H1 (cell line): ENCODE results near the gene SYT13. TPM values are rescaled to one million over a fixed set of nuclear protein-coding genes. Genes with fewer than 3 reads are reported as not detected.

Experiments used
- CTCF ChIA-PET: fragments of 300-600 bp; sonication (Branson Sonifier 250); formaldehyde crosslinking; loops from one replicate; lab custom pipeline; 2021; ENCODE audit not compliant: partially characterized antibody; lab: Charles Lee
- POLR2A ChIA-PET: fragments of 300-600 bp; sonication (Branson Sonifier 250); formaldehyde crosslinking; loops from one replicate; lab custom pipeline; 2021; ENCODE audit warnings: inconsistent platforms; ENCODE audit not compliant: partially characterized antibody; lab: Charles Lee
- DNase-seq, 2 experiments: peaks; one replicate each; pipeline versions ENCODE4 v3.0.0 to v3.0.0-alpha.2; 2010 to 2022; ENCODE audit warnings: low spot score in 2 of 2, low read depth in 1 of 2, mixed read lengths in 1 of 2
- FAIRE-seq: peaks from 2 replicates; lab custom pipeline; 2011; peaks lifted over from hg19 to GRCh38; lab: Jason Lieb, UNC
- H2AFZ ChIP-seq: 2 replicates; pipeline ENCODE4 v1.8.1; 2012; ENCODE audit warnings: low read length, inconsistent platforms
- H2AK5ac ChIP-seq: 2 replicates; pipeline ENCODE4 v1.6.1; 2013; ENCODE audit warnings: low read depth, low read length
- H2BK120ac ChIP-seq: replicated peaks from 2 replicates; pipeline ENCODE3; 2013; ENCODE audit warnings: low read depth, low read length, inconsistent platforms
- H2BK12ac ChIP-seq: 2 replicates; pipeline ENCODE4 v1.6.1; 2013; ENCODE audit warnings: low read depth, low read length
- H2BK15ac ChIP-seq: 2 replicates; pipeline ENCODE4 v1.6.1; 2013; ENCODE audit warnings: low read length
- H2BK20ac ChIP-seq: 2 replicates; pipeline ENCODE4 v1.6.1; 2013; ENCODE audit warnings: low read length
- H2BK5ac ChIP-seq: 2 replicates; pipeline ENCODE4 v1.6.1; 2013; ENCODE audit warnings: low read depth, low read length
- H3K14ac ChIP-seq: 2 replicates; pipeline ENCODE4 v1.6.1; 2013; ENCODE audit warnings: inconsistent platforms; ENCODE audit not compliant: insufficient read length
- H3K18ac ChIP-seq: 2 replicates; pipeline ENCODE4 v1.6.1; 2013; ENCODE audit warnings: low read length; ENCODE audit errors: extremely low read depth
- H3K23ac ChIP-seq: 2 replicates; pipeline ENCODE4 v1.6.1; 2013; ENCODE audit warnings: inconsistent platforms; ENCODE audit not compliant: insufficient read length
- H3K23me2 ChIP-seq: 2 replicates; pipeline ENCODE4 v1.6.1; 2013; ENCODE audit warnings: low read depth, low read length
- H3K27ac ChIP-seq: 2 replicates; pipeline ENCODE4 v1.6.1; 2011; ENCODE audit warnings: low read depth, low read length, inconsistent platforms
- H3K27me3 ChIP-seq, 4 experiments: replicated peaks in 1 of 4; 1 replicate in 1 of 4; 2 replicates in 3 of 4; pipeline versions ENCODE4 v1.6.1 to v1.8.1; 2011 to 2013; ENCODE audit warnings: low read length in 3 of 4, mild to moderate bottlenecking in 3 of 4, inconsistent platforms in 2 of 4, mixed read lengths in 2 of 4, moderate library complexity in 1 of 4; ENCODE audit not compliant: control insufficient read depth in 3 of 4, insufficient read depth in 3 of 4; ENCODE audit errors: extremely low read depth in 1 of 4
- H3K36me3 ChIP-seq, 4 experiments: 2 replicates each; pipeline versions ENCODE4 v1.6.1 to v1.8.1; 2011 to 2013; ENCODE audit warnings: mild to moderate bottlenecking in 4 of 4, low read length in 3 of 4, moderate library complexity in 2 of 4, control low read depth in 1 of 4, inconsistent platforms in 1 of 4; ENCODE audit not compliant: insufficient read depth in 4 of 4, control insufficient read depth in 2 of 4
- H3K4ac ChIP-seq: replicated peaks from 2 replicates; pipeline ENCODE3; 2013; ENCODE audit warnings: low read length, low read depth, mixed read lengths, inconsistent platforms; ENCODE audit not compliant: insufficient read length
- H3K4me1 ChIP-seq, 4 experiments: replicated peaks in 1 of 4; 1 replicate in 1 of 4; 2 replicates in 3 of 4; pipeline versions ENCODE4 v1.6.1 to v1.8.1; 2011 to 2013; ENCODE audit warnings: low read length in 3 of 4, inconsistent platforms in 2 of 4, mixed read lengths in 1 of 4; ENCODE audit not compliant: insufficient read depth in 4 of 4, control insufficient read depth in 3 of 4
- H3K4me2 ChIP-seq, 2 experiments: 2 replicates each; pipeline versions ENCODE4 v1.6.1 to v1.8.1; 2011 to 2013; ENCODE audit warnings: low read depth in 2 of 2, low read length in 2 of 2, control low read depth in 1 of 2, inconsistent platforms in 1 of 2, mild to moderate bottlenecking in 1 of 2; ENCODE audit not compliant: insufficient read depth in 1 of 2
- H3K4me3 ChIP-seq, 4 experiments: fragments of 200-600, 300-600 bp in 1 of 4; sonication (generic), shearing (Covaris generic), sonication (Bioruptor Twin) in 1 of 4; 2 replicates each; pipeline versions ENCODE4 v1.5.1 to v1.8.1; 2011 to 2016; ENCODE audit warnings: low read length in 4 of 4, low read depth in 3 of 4, control low read depth in 2 of 4, inconsistent platforms in 2 of 4, mild to moderate bottlenecking in 2 of 4, mixed read lengths in 1 of 4, moderate library complexity in 1 of 4; ENCODE audit not compliant: insufficient read depth in 2 of 4; ENCODE audit errors: extremely low read depth in 1 of 4
- H3K56ac ChIP-seq: replicated peaks from 2 replicates; pipeline ENCODE3; 2013; ENCODE audit warnings: low read depth, mild to moderate bottlenecking, mixed read lengths, low read length, inconsistent platforms; ENCODE audit not compliant: insufficient read length
- H3K79me1 ChIP-seq: 2 replicates; pipeline ENCODE4 v1.6.1; 2013; ENCODE audit warnings: low read depth, low read length, control low read depth
- H3K79me2 ChIP-seq, 2 experiments: 2 replicates each; pipeline versions ENCODE4 v1.6.1 to v1.8.1; 2012 to 2013; ENCODE audit warnings: low read length in 2 of 2, mild to moderate bottlenecking in 2 of 2, inconsistent platforms in 1 of 2; ENCODE audit not compliant: insufficient read depth in 2 of 2, control insufficient read depth in 1 of 2
- H3K9ac ChIP-seq, 4 experiments: replicated peaks in 1 of 4; 1 replicate in 1 of 4; 2 replicates in 3 of 4; pipeline versions ENCODE4 v1.6.1 to v1.8.1; 2011 to 2013; ENCODE audit warnings: low read depth in 3 of 4, low read length in 3 of 4, control low read depth in 2 of 4, mild to moderate bottlenecking in 2 of 4, moderate library complexity in 2 of 4, inconsistent platforms in 1 of 4; ENCODE audit errors: extremely low read depth in 1 of 4
- H3K9me3 ChIP-seq, 2 experiments: 2 replicates each; pipeline versions ENCODE4 v1.6.1 to v1.8.1; 2012 to 2013; ENCODE audit warnings: mild to moderate bottlenecking in 2 of 2, moderate library complexity in 2 of 2, control low read depth in 1 of 2, inconsistent platforms in 1 of 2, low read depth in 1 of 2, low read length in 1 of 2, mixed read lengths in 1 of 2; ENCODE audit not compliant: insufficient read depth in 2 of 2
- H4K20me1 ChIP-seq, 2 experiments: replicated peaks in 1 of 2; 2 replicates each; pipeline versions ENCODE3 to v1.8.1; 2011 to 2013; ENCODE audit warnings: inconsistent platforms in 2 of 2, low read length in 2 of 2, mild to moderate bottlenecking in 1 of 2; ENCODE audit not compliant: insufficient read depth in 2 of 2, control insufficient read depth in 1 of 2
- H4K5ac ChIP-seq: 2 replicates; pipeline ENCODE4 v1.6.1; 2013; ENCODE audit warnings: low read length, low read depth, mixed read lengths, inconsistent platforms; ENCODE audit not compliant: insufficient read length
- H4K8ac ChIP-seq: 2 replicates; pipeline ENCODE4 v1.8.0; 2013; ENCODE audit warnings: mild to moderate bottlenecking, moderate library complexity, low read length, inconsistent platforms; ENCODE audit not compliant: insufficient read depth; ENCODE audit errors: extremely low read depth
- H4K91ac ChIP-seq: replicated peaks from 2 replicates; pipeline ENCODE3; 2013; ENCODE audit warnings: low read length, mixed read lengths, inconsistent platforms; ENCODE audit not compliant: insufficient read length
- CEBPB ChIP-seq: IDR thresholded peaks from 2 replicates; pipeline ENCODE4 v1.6.1; 2012; ENCODE audit warnings: low read depth, low read length
- JUN ChIP-seq: IDR thresholded peaks from 2 replicates; pipeline ENCODE4 v1.6.1; 2011; ENCODE audit warnings: low read depth, mild to moderate bottlenecking, improper control_type of control experiment, low read length
- KDM4A ChIP-seq: IDR thresholded peaks from one replicate; pipeline ENCODE4 v1.7.1; 2012; ENCODE audit warnings: low read depth, mild to moderate bottlenecking, moderate library complexity, low read length, inconsistent platforms; ENCODE audit not compliant: severe bottlenecking
- WGBS, 2 experiments: shearing (Covaris generic) in 1 of 2; methylation state at CpG; one replicate each; pipeline versions ENCODE4 v1.1.6 to v1.1.7; 2013 to 2015; ENCODE audit warnings: low lambda C conversion rate in 2 of 2, mixed read lengths in 2 of 2, inconsistent platforms in 1 of 2, low coverage in 1 of 2, missing lambda C conversion rate in 1 of 2; ENCODE audit not compliant: insufficient replicate concordance in 2 of 2, insufficient coverage in 1 of 2, insufficient read length in 1 of 2; ENCODE audit errors: extremely low coverage in 1 of 2, missing lambda C conversion rate in 1 of 2; 5-methylcytosine and 5-hydroxymethylcytosine counted together
- long read RNA-seq, 2 experiments: library from RNA in 1 of 2; library from capped mRNA in 1 of 2; stranded (forward); transcript quantifications; one replicate each; pipeline ENCODE4 v2.0.0, GENCODE V29; 2021; ENCODE audit warnings: inconsistent platforms in 1 of 2
- polyA minus RNA-seq, 3 experiments: library from RNA; depleted of rRNA, polyadenylated mRNA; stranded (reverse); fragments of >200 nt; gene quantifications; 1 replicate in 2 of 3; 2 replicates in 1 of 3; pipeline ENCODE4 v1.2.3, GENCODE V29; 2011
- polyA plus RNA-seq, 7 experiments: library from polyadenylated mRNA; depleted of rRNA in 3 of 7; stranded (reverse) in 5 of 7; unstranded in 2 of 7; fragments of >200 nt in 5 of 7; fragments of 200-250 nt in 2 of 7; gene quantifications; 1 replicate in 5 of 7; 2 replicates in 1 of 7; 4 replicates in 1 of 7; pipeline versions ENCODE4 v1.2.1 to v1.2.3, GENCODE V29; 2011 to 2013; ENCODE audit warnings: missing spikeins in 2 of 7, mixed read lengths in 2 of 7
- total RNA-seq: library from RNA; stranded (reverse); fragmentation: NEBNext Ultra II Directional; extraction: Animal tissue kit (Norgen Biotek cat#: 25700); gene quantifications from 2 replicates; pipeline ENCODE4 v1.2.1, GENCODE V29; 2021
- TF ChIP-seq, protein P1 (sequence below): IDR thresholded peaks from 2 replicates; pipeline ENCODE4 v1.6.1; 2011; ENCODE audit warnings: low read depth, mild to moderate bottlenecking, low read length; ENCODE audit not compliant: insufficient read depth

SYT13 gene, protein sequence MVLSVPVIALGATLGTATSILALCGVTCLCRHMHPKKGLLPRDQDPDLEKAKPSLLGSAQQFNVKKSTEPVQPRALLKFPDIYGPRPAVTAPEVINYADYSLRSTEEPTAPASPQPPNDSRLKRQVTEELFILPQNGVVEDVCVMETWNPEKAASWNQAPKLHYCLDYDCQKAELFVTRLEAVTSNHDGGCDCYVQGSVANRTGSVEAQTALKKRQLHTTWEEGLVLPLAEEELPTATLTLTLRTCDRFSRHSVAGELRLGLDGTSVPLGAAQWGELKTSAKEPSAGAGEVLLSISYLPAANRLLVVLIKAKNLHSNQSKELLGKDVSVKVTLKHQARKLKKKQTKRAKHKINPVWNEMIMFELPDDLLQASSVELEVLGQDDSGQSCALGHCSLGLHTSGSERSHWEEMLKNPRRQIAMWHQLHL
- total RNA-seq: 12.3 and 13.2 TPM in 2 replicates
- 4.8 and 7.5 TPM in 2 replicates for polyA plus RNA-seq (2011; rRNA removed)
- polyA plus RNA-seq (2011; cell fraction: cytosol; rRNA removed): 5.8 TPM
- polyA plus RNA-seq (2011; cell fraction: nucleus; rRNA removed): 9.6 TPM
- polyA plus RNA-seq (2012, experiment 1 of 2): 5.6 to 7.7 TPM (median 5.9 TPM) in 4 replicates
- polyA plus RNA-seq (2012, experiment 2 of 2): 2.1 TPM
- polyA plus RNA-seq (2013, experiment 1 of 2): 6.5 TPM
- polyA plus RNA-seq (2013, experiment 2 of 2): 7.3 TPM
- polyA minus RNA-seq (2011; rRNA and poly(A)+ RNA removed): 23.0 and 28.8 TPM in 2 replicates
- polyA minus RNA-seq (2011; cell fraction: cytosol; rRNA and poly(A)+ RNA removed): 7.9 TPM
- 4.7 TPM for polyA minus RNA-seq (2011; cell fraction: nucleus; rRNA and poly(A)+ RNA removed)
- long read RNA-seq, experiment 1, full-length matches to known transcripts: 1 of 11 reads
- long read RNA-seq, experiment 1, partial matches to known transcripts: 1 of 11 reads
- long read RNA-seq, experiment 1, other reads (novel, unspliced or antisense): 9 of 11 reads
- long read RNA-seq, experiment 2, partial matches to known transcripts: 0 of 3 reads
- long read RNA-seq, experiment 2, other reads (novel, unspliced or antisense): 3 of 3 reads

DNA sequence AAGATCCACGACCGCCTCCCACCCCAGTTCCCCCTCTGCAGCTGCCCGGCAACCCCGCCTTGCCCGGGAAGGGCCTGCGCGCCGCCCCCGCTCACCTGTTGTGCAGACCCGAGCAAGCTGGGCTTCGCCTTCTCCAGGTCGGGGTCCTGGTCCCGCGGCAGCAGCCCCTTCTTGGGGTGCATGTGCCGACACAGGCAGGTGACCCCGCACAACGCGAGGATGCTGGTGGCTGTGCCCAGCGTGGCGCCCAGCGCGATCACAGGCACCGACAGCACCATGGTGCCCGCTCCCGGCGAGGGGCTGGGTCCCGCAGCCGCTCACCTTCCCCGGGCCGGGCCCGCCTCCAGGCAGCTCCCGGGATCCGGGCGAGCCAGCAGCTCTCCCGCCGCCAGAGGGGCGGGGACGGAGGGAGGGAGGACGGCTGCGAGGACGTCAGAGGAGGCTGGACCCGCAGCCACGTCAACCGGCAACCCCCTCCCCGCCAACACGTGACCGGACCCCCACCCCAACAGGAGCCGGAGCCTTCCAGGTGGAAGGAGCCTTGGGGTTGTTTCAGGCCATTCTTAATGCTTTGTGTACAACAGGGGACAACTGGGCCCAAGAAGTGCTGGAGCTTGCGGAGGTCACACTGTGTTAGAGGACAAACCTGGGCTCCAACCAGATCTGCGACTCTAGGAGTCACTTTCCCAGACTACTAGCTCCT, at the start of gene SYT13:
TSS of gene SYT13 (minus strand) at position 412 of the 703 bp plus-strand sequence. CDS start at position 278, 134 bp downstream.
- Histone ChIP-seq H3K23me2 (peaks cover 12% of the 10 kb centered on the region; the same call in 1 of the 2 replicates), H3K14ac (no peak within 1 kb of the TSS), H3K56ac (no peak within 1 kb of the TSS), H3K18ac (peak within 1 kb of the TSS; percentile 92), H3K79me1 (no peaks in the 10 kb centered on the region), H2BK5ac (no peak within 1 kb of the TSS), H2BK120ac (no peak within 1 kb of the TSS), H2BK20ac (0 out of 2 replicates have a peak within 1 kb of the TSS, but pooled peaks have one; percentile 50), H2BK12ac (peak within 1 kb of the TSS; percentile 53), H3K27ac (no peak within 1 kb of the TSS), H3K79me2 (no peaks in the 10 kb centered on the region), H4K5ac (peak within 1 kb of the TSS; percentile 24), H3K4me2 (peak within 1 kb of the TSS; percentile 80 to 89), H4K8ac (peak within 1 kb of the TSS; percentile 76), H3K36me3 (no peaks in the 10 kb centered on the region), H3K4me1 (peaks cover 0 to 9% (median 3%) of the 10 kb centered on the region in 4 experiments; a peak in 5 of 7 replicates), H3K9me3 (no peaks in the 10 kb centered on the region), H3K4me3 (peak within 1 kb of the TSS; percentile 63 to 80 (median 70)), H3K23ac (no peak within 1 kb of the TSS), H3K4ac (no peak within 1 kb of the TSS), H3K27me3 (peaks cover 2 to 18% (median 14%) of the 10 kb centered on the region in 4 experiments), H2AK5ac (no peak within 1 kb of the TSS; the same call in 1 of the 2 replicates), H4K20me1 (no peaks in the 10 kb centered on the region), H2AFZ (peak within 1 kb of the TSS; percentile 64), H4K91ac (peak within 1 kb of the TSS; percentile 49), H2BK15ac (peak within 1 kb of the TSS; percentile 94; the same call in 1 of the 2 replicates), H3K9ac (no peak within 1 kb of the TSS; a peak in 1 of 7 replicates)
- WGBS, 2 experiments: 4% methylated on average over 26 of the region's 50 CpGs; no CpG with 5 or more reads in 1 of the 2 experiments
- ChIA-PET POLR2A (interaction anchor here (0.6 to 1.2 kb wide), 3 partner anchors 11 to 19 kb away, joined by 3 to 4 read pairs (median 3); no protein-coding TSS in a partner anchor), CTCF (interaction anchor here (0.8 to 16.2 kb wide), 16 partner anchors 8 to 183 kb away, joined by 3 to 211 read pairs (median 4); no protein-coding TSS in a partner anchor)
- DNase-seq (peak; percentile 54 to 88), FAIRE-seq (no peak)
- TF ChIP-seq, protein P1, sequence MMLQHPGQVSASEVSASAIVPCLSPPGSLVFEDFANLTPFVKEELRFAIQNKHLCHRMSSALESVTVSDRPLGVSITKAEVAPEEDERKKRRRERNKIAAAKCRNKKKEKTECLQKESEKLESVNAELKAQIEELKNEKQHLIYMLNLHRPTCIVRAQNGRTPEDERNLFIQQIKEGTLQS: peak; percentile 61; the same call in 1 of the 2 replicates
- TF ChIP-seq CEBPB (no peak), KDM4A (peak; percentile 98), JUN (no peak)
